SIG-M5 treated with dmso at 0.1 percent for 504 hours (cell line): ENCODE data around the gene LDHD.

Experiments
- DNase-seq: peaks from one replicate; lab custom pipeline; 2025; ENCODE audit not compliant: unreplicated experiment; lab: John Stamatoyannopoulos, UW

LDHD gene

DNA sequence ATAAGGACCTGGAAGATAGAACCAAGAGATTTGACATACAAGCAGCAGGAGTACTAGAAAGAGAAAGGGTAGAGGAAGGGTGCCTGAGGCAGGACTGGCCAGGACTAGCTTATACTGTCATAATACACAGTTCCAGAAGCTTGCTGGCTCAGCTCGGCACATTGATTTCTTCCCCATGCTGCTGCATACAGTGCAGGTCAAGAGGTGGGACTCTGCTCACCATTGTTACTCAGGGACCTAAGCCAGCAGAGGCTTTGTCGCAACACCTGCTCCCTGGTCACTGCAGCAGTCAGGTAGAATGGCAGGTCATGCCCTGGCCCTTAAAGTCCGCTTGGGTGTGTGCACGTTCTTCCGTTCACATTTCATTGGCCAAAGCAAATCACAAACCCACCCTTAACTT is 32.8 kb downstream of the LDHD start:
- no peak for DNase-seq

DNA sequence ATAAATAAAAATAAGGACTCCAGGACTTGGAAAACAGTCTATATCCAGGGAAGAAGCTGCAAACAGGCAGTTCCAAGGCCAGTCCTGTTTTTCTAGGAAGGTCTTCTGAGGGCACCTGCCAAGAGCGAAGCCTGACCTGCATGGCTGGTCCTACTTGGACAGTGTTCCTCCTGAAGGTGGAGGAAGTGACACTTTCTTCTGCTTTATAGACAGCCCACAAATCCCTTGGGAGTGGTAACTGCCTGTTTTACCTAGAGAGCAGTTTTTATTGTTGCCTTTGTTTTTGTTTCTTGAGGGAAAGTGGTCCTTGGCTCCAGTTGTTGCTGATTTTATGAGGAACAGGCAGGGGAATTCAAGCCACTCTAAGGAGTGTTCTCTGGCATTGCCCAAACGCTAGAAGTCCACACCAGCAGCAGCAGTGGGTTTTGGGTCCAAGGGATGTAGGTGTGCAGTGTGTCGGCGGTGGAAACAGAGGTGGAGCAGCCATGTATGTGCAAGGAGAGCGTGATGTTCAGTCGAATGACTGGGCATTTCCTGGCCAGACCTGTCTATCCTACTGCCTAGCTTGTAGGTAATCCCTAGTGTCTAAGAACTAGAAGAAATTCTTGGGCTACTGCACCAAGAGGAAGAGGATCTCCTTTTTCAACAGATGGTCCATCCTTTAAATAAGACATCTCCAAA is 35.3 kb downstream of the LDHD start:
- no peak for DNase-seq

DNA sequence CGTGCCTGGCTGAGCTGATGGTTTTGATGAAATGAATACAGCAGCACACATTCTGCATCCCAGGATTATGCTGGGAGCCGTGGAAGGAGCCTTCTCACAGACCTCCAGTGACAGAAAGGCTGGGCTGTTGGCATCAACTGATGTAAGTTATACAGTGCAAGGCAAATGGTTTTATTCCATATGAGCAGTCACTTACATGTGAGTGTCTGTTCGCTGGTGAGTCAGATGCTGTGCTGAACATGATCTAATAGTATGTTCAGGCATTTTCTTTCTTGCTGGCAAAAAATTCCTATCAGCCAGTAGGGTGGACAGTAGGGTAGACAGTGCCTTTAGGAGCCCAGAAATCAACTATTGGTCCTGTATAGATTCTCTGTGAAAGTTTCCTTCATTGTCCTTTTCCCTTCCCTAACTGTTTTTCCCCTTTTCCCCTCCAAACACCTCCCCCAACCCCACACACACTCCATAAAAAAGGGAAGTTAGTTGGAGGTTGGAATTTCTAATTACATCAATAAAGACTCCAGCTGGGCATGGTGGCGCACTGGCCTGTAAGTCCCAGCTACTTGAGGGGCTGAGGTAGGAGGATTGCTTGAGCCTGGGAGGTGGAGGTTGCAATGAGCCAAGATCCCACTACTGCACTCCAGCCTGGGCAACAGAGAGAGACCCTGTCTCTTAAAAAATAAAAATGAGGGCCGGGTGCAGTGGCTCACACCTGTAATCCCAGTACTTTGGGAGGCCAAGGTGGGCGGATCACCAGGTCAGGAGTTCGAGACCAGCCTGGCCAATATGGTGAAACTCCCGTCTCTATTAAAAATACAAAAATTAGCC is 36.2 kb downstream of the LDHD start:
- no peak for DNase-seq

DNA sequence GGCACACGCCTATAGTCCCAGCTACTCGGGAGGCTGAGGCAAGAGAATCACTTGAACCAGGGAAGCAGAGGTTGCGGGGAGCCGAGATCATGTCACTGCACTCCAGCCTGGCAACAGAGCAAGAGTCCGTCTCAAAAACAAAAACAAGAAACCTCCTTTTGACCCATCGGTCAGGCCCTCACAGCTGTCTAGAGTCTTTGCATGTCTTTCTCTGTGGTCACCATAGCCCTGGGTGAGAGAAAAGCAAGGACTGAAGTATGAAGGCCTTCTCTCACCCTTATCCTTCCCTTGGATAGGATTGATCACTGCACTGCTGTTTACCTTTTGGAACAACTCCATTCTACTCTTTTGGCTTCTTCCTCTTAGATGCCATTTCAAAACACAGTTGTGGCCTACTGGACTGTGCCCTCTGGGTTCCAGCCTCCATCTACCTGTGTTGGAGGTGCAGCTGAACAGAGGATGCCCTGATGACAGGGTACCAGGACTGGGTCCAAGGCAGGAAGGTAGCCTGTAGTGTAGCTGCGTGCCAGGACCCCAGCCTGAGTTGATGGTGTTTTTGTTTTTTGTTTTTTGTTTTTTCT is 37.1 kb downstream of the LDHD start:
- DNase-seq: no peak

DNA sequence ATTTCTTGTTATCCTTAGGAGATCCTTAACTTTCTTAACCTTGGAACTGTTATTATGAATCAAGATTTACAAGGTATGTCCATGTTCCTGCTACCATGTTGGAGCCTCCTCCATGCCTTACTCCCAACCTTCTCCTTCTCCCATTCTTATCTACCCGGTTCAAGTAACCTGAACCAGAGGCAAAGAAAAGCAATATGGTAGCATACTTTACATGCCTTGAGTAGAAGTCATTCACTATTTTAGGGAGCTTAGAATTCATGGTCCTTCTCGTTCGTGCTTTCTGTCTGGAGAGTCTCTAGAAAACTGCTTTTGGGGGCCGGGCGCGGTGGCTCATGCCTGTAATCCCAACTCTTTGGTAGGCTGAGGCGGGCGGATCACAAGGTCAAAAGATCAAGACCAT is 37.7 kb downstream of the LDHD start:
- no peak for DNase-seq

DNA sequence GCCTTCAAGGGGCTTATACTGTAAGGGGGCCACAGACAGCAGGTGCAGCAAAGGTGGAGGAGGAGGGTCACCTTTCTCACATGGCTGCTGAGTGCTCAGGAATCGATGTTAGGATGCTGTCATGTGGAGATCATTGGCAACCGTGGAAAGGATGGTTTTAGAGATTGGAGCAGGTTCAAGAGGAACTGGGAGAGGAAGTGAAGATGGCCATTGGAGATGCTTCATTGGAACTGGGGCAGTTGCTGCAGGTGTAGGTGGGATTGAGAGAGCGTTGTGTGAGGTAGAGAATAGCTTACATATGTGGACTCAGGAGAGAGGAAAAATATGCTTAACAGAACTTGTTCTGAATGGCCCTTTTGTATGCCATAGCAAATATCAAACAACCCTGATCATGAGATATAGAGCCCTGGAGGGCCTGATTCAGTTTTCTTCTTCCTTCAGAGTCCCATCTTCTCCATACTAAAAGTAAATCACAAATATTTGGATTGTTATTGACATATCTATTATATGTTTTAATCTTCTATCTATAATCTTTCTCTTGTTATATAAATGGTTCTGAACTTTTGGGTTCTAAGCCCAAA is 40.8 kb downstream of the LDHD start:
- no peak for DNase-seq

DNA sequence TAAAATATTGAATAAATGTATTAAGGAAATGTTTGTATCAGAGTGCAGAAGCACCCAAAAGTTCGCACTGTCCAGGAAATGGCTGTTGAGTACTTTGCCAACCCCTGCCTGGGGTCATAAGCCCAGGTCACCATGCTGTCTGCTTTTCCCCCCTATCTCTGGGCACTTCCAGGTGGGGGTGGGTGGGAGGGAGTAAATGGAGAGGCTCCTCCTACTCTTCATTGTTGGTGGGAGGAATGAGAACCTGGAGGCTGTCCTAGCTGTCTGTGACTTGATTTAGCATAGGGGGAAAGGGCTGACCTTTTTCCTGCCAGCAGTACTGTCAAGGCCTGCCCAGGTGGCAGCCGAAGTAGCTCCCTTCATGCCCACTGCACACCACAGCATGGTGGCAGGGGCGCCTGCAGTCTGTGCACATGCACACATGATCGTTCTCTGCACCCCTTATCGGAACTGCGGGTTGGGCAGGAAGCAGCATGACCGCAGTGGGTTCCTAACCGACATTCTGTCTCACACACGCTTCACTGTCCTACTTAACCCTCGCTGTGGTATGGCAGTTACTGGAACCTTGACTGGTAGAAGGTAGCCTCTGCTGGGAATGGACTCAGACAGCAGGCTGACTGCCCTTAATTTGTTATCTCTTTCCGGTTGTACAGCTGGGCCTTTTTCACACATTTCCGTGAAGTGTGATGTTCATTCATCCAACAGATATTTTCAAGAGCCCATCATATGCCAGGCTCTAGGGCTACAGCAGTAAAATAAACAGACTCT is 41.5 kb downstream of the LDHD start:
- DNase-seq: peak; percentile 83

DNA sequence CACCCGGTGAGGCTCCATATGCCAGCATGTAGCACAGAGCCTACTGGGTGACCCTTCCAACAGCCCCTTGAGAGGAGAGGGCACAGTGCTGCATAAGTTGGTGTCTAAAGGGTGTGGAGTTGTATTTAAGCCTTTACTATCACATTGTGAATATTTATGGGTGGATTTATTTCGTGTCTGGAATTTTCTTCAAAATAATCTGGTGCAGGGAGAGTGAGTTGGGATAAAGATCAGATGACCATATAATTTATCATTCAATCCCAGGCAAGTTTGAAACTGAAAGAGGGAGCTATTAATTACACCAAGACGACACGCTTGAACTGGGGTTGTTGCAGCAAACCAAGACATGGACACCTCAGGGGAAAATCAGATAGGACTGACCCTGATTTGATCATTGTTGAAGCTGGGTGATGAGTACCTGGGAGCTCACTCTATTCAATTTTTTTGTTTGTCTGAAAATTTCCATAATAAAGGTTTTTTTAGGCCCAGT is 42.2 kb downstream of the LDHD start:
- DNase-seq: no peak

DNA sequence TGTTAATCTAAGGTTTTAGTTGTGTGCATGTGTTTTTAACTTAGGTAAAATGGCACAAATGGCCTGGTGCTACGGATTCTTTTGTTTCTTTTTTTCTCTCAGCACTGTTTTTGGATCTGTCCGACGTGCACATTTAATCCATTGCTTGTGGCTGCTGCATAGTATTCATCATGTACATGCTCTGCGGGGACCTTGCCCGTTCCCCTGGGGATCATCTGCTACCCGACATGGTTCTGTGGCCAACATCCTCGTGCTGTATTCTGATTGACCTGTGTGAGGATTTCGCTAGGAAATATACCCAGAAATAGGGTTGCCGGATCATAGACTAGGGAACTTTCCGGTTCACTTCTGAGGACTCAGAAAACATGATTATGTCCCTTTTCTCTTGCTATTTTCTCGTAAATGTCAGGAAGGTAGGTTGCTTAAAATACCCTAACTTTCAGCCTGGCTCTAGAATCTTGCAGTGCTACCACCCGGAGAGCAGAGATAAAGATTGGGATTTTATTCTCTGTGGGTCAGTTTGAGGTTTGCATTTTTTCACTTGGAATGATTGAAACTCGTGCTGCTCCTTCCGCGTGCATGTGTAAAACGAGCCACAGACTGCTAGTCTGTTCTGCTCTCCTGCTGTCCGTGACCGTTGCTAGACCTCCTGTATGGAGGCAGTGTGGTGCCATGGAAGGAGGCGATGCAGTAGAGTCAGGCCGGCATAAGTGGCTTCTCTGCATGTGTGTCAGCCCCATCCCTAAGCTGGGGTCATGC is 42.9 kb downstream of the LDHD start:
- no peak for DNase-seq

DNA sequence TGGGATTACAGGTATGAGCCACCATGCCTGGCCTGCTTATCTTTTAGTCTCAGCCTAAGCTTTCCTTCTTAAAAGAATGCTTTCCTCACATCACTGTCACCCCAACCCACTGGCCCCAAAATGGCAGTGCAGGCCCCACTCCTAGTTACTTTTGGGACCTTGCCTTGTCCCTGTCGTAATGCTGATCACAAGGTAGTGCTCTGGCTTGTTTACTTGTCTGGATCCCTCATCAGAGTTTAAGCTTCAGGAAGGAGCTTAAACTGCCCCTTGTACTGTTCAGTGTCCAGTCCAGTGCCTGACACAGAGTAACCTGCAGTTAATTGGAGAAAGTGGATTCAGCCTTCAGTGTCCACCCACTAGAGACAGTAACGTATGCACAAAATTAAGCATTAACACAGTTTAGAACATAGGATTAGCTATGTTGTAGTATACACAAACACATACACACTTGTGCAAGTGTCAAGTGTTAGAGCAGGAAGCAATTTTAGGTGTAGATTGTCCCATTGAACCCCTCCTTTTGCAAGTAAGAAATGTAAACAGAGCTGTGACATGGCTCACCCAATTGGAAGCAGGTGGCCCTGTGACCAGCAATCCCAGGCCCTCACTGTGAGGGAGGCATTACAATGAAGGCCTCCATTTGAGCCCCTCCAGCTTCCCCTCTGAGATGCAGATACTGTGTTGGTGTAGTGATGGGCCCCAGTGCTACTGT is 44.2 kb downstream of the LDHD start:
- DNase-seq: no peak

DNA sequence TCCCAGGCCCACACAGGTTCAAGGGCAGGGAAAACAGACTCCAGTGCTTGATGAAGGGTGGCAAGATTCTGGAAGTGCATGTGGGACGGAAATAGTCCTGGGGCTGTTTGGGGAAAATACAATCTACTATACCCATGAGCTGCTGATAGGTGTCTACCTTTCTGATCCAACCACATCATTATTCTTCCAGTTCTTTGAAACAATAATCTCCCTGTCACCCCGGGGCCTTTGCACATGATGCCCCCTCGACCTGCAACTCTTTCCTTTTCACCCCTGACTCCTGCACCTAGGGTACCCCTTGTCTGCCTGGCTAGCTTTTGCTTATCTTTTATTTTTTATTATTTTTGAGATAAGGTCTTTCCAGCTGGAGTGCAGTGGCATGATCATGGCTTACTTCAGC is 45.0 kb downstream of the LDHD start:
- DNase-seq: no peak

DNA sequence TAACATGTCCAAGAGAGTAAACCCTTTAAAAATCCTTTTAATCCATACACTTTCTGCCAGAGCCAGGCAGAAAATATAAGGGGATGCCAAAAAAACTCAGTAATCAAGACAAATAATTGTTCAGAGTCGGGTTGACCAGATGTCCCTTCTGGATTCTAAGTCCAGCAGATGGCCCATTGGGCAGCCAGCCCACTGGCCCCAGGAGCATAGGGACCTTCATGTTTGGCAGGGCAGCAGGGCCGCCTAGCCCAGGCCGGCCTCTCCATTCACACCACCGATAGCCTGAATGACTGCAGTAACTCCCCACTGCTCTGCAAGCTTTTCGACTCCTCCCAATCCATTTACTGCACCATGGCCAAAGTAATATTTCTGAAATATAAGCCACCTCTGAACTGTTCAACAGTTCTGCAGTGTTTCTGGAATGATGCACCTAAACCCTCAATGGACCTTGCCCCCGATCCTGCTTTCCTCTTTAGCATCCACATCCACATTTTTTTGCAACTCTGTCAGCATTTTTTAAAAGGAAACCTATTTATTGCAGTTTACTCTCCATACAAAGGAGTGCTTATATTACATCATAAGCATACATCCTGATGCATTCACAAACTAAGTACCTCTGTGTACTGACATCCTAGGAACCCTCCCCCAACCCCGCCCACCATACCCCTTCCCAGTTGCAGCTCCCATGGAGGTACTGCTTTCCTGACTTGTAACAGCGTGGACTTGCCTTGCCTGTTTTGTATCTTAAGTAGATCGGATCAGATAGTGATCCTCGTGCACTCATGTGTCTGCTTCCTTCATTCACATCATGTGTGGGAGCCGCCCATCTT is 46.4 kb downstream of the LDHD start:
- DNase-seq: peak; percentile 6

DNA sequence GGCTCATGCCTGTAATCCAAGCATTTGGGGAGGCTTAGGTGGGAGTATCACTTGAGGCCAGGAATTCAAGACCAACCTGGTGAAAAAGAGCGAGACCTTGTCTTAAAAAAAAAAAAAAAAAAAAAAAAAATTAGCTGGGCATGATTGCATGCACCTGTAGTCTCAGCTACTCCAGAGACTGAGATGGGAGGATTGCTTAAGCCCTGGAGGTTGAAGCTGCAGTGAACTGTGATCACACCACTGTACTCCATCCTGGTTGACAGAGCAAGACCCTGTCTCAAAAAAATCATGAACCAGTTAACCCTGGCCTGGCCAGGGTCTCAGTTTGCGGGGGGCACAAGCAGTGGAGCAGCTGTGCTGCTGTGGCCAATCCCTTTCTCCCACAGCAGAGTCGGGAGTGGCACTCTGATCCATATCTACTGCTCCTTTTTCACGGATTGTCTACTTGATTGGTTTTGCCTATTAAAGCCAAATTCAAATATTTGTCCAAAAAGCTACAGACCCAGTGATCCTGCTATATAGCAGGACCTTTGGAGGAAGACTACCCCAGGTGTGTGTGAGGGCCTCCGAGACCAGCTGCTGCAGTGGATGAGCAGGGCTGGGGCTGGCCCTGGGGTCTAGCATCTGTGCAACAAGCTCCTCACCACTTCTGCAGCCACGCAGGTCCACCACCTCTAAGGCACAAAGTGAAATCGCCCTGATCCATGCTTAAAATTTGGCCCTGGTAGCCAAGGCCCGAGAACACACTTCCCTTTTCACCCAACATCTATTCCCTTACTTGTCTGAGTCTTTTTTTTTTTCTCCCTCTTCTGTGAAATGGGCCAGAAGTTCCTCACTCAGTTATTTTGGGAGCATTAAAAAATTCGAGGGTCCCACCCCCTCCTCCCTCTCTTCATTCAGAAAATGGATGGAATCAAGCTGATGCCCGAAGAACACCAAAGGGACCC is 48.2 kb downstream of the LDHD start:
- DNase-seq: no peak

DNA sequence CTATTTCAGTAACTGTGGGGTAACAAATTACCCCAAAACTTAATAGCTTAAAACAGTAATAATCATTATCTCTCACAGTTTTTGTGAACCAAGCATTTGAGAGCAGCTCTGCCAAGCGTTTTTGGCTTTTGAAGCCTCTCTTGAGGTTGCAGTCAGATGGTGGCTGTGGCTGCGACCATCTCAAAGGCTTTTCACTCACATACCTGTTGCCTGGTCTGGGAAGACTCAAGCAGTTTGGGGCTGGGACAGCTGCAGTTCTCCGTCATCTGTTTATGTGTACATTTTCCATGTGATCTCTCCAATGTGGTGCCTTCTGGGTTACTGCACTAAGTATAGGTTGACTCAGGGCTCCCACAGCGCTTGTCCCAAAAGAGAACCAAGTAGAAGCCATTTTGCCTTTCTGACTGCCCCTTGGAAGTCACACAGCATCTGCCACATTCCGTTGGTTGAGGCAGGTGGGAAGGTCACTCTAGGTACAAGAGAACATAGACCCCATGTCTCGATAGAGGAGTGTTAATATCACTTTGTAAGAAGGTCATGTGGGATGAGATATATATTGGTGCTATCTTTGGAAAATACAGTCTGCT is 49.6 kb downstream of the LDHD start:
- no peak for DNase-seq

DNA sequence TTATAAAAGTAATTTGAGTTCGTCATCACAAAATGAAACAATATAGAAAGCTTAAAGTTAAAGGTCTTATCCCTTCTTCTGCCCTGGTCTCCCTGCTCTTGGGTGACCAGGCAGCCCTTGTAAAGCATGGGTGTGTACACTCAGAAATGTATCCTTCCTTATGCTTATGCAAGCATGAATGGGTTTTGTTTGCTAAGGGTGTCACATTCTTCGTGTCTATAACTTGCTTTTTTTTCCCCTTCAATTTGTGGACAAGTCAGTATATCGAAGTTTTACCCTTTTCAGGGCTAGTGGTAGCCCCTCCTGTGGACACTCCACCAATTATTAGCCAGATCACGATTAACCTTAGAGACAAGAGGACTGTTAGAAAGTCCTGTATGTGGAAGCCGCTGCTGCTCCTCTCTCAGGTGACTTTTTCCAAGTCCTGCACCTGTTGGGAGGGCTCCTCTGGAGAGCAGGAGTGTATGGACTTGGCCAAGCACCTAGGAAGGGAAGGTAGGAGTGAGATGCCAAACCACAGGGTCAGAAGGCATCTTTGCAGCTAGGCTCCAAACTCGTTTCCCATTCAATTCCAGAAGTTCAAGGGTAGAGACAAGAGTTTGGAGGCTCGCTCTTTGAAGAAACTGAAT is 50.9 kb downstream of the LDHD start:
- peak; percentile 23 for DNase-seq

DNA sequence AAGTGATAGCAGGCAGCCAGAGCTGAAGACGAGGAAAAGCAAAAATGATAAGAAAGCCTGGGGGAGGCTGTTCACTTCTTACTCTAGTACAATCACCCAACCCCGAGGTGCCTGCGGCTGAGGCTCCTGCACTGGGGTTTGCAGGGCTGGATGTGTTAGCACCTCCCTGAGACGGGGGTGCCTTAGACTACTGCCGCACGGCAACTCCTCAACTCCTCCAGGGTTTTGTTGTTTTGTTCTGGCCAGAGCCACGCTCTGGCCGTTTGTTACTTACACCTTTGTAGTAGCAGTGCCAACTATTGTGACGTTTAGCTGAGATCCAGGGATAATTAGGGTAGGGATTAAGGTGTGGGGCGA is 51.5 kb downstream of the LDHD start:
- DNase-seq: no peak
